ENCODE results near the gene GPATCH11.

DNA sequence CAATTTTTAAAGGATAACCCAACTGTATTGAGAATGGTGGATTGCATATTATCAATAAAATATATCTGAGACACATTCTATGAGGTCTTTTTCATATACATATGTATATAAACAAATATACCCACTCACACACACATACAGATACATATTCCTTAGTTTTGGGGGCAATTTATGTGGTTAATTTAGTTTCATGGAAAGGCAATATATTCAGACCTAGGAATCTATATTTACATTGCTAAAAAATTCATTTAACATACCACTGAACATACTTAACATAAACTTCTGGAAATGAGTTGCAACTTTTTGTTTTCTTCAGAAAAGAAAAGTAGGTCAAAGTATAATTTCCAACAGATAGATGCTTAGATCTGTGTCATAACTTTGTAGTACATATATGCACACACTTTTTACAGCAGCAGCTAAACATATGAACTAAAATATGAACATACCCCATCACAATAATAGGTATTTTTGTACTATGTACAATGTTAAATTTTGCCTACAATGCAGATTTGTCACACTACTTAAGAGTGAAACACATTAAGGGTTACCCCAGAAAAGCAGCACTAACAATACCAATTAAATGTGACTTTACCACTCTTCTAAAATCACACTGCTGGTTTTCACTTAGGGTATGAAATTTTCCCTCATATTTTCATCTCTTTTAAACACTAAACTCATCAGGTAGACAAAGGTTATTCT, 23.2 kb upstream of the GPATCH11 start:
- TF ChIP-seq, protein P1, sequence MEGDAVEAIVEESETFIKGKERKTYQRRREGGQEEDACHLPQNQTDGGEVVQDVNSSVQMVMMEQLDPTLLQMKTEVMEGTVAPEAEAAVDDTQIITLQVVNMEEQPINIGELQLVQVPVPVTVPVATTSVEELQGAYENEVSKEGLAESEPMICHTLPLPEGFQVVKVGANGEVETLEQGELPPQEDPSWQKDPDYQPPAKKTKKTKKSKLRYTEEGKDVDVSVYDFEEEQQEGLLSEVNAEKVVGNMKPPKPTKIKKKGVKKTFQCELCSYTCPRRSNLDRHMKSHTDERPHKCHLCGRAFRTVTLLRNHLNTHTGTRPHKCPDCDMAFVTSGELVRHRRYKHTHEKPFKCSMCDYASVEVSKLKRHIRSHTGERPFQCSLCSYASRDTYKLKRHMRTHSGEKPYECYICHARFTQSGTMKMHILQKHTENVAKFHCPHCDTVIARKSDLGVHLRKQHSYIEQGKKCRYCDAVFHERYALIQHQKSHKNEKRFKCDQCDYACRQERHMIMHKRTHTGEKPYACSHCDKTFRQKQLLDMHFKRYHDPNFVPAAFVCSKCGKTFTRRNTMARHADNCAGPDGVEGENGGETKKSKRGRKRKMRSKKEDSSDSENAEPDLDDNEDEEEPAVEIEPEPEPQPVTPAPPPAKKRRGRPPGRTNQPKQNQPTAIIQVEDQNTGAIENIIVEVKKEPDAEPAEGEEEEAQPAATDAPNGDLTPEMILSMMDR (conservative IDR thresholded peaks at IDR 0.05 in 1 of 2, IDR thresholded peaks at IDR 0.05 in 1 of 2; ENCODE audit: low read depth in 1 of 2, low read length in 2 of 2), result no peak
- no peak for TF ChIP-seq EZH2 (IDR thresholded peaks at IDR 0.05; ENCODE audit: low read length, missing control alignments)

Measured in fibroblast of lung (primary cell).